GM12878 (cell line): ENCODE measurements around the gene METTL5. TPM values are rescaled to one million over a fixed set of nuclear protein-coding genes. Genes with fewer than 3 reads are reported as not detected.
A peak's percentile ranks its signal among the peaks of the same experiment; 100 is the strongest.

Experiments
- ATF7 ChIP-seq: fragments of 450-650 bp; IDR thresholded peaks from 2 replicates; pipeline ENCODE4 v1.6.1; 2016; ENCODE audit warnings: low read depth, mild to moderate bottlenecking
- BACH1 ChIP-seq: fragments of 450-650 bp; IDR thresholded peaks from 2 replicates; pipeline ENCODE4 v1.6.1; 2017; ENCODE audit warnings: mild to moderate bottlenecking, borderline replicate concordance
- BCL3 ChIP-seq: IDR thresholded peaks from 2 replicates; pipeline ENCODE4 v1.6.1; 2011; ENCODE audit warnings: borderline replicate concordance, low read depth, mild to moderate bottlenecking, moderate library complexity, low read length; ENCODE audit not compliant: insufficient read depth, poor library complexity, severe bottlenecking
- CHD1 ChIP-seq: IDR thresholded peaks from 2 replicates; pipeline ENCODE4 v1.6.1; 2012; ENCODE audit warnings: low read depth, low read length, improper control_type of control experiment
- CREM ChIP-seq: IDR thresholded peaks from 2 replicates; pipeline ENCODE4 v1.6.1; 2014; ENCODE audit warnings: antibody characterized with exemption, low read depth
- DPF2 ChIP-seq: fragments of 450-650 bp; IDR thresholded peaks from 2 replicates; pipeline ENCODE4 v1.6.1; 2017; ENCODE audit warnings: mild to moderate bottlenecking
- IKZF1 ChIP-seq: fragments of 450-650 bp; conservative IDR thresholded peaks from 2 replicates; pipeline ENCODE4 v1.6.1; 2017; ENCODE audit warnings: antibody characterized with exemption, mild to moderate bottlenecking
- IRF5 ChIP-seq: fragments of 450-650 bp; IDR thresholded peaks from 2 replicates; pipeline ENCODE4 v1.6.1; 2017; ENCODE audit warnings: borderline replicate concordance
- KDM1A ChIP-seq: fragments of 200-600 bp; sonication (generic); IDR thresholded peaks from 2 replicates; pipeline ENCODE4 v1.6.1; 2016; ENCODE audit warnings: borderline replicate concordance
- KLF5 ChIP-seq: fragments of 450-650 bp; IDR thresholded peaks from 2 replicates; pipeline ENCODE4 v1.6.1; 2014; ENCODE audit warnings: mild to moderate bottlenecking; ENCODE audit not compliant: partially characterized antibody
- MAX ChIP-seq: IDR thresholded peaks from 2 replicates; pipeline ENCODE4 v1.6.1; 2012; ENCODE audit warnings: low read depth, low read length, improper control_type of control experiment
- NR2F1 ChIP-seq: fragments of 450-650 bp; conservative IDR thresholded peaks from 2 replicates; pipeline ENCODE4 v1.6.1; 2017; ENCODE audit warnings: mild to moderate bottlenecking
- RAD21 ChIP-seq: IDR thresholded peaks from 2 replicates; pipeline ENCODE4 v1.6.1; 2011; ENCODE audit warnings: mild to moderate bottlenecking, low read depth, low read length, moderate library complexity; ENCODE audit not compliant: insufficient read depth
- SIN3A ChIP-seq: IDR thresholded peaks from 2 replicates; pipeline ENCODE4 v1.6.1; 2012; ENCODE audit warnings: low read depth, low read length, improper control_type of control experiment
- SPI1 ChIP-seq: IDR thresholded peaks from 2 replicates; pipeline ENCODE4 v1.6.1; 2011; ENCODE audit warnings: low read depth, mild to moderate bottlenecking, low read length, moderate library complexity, borderline replicate concordance; ENCODE audit not compliant: insufficient read depth
- SREBF2 ChIP-seq: IDR thresholded peaks from 2 replicates; pipeline ENCODE4 v1.6.1; 2012; ENCODE audit warnings: mild to moderate bottlenecking, low read length
- SUPT20H ChIP-seq: IDR thresholded peaks from 2 replicates; pipeline ENCODE4 v1.6.1; 2011; ENCODE audit warnings: low read depth, mild to moderate bottlenecking, low read length, moderate library complexity, borderline replicate concordance; ENCODE audit not compliant: control insufficient read depth
- TCF12 ChIP-seq: IDR thresholded peaks from 2 replicates; pipeline ENCODE4 v1.6.1; 2011; ENCODE audit warnings: low read depth, mild to moderate bottlenecking, low read length
- ZNF217 ChIP-seq: fragments of 450-650 bp; IDR thresholded peaks from 2 replicates; pipeline ENCODE4 v1.6.1; 2017; ENCODE audit warnings: antibody characterized with exemption, mild to moderate bottlenecking
- ZZZ3 ChIP-seq: IDR thresholded peaks from 2 replicates; pipeline ENCODE4 v1.6.1; 2011; ENCODE audit warnings: low read depth; ENCODE audit not compliant: control insufficient read depth, insufficient read length
- polyA plus RNA-seq, 11 experiments: library from polyadenylated mRNA; depleted of rRNA in 4 of 11; unstranded in 6 of 11; stranded (reverse) in 5 of 11; fragments of >200 nt; fragmentation: Nextera tagmentation in 4 of 11; fragmentation: Illumina TruSeq in 1 of 11; extraction: Ambion mirVana in 4 of 11; extraction: Trizol in 1 of 11; gene quantifications; 1 replicate in 1 of 11; 2 replicates in 10 of 11; pipeline versions ENCODE4 v1.2.1 to v1.2.3, GENCODE V29; 2011 to 2016; ENCODE audit warnings: inconsistent platforms in 2 of 11, missing spikeins in 2 of 11, low read depth in 1 of 11
- total RNA-seq, 4 experiments: library from RNA; depleted of rRNA in 3 of 4; stranded (reverse); fragments of >200 nt in 3 of 4; fragmentation: Illumina TruSeq in 1 of 4; extraction: Trizol in 1 of 4; gene quantifications; 2 replicates each; pipeline versions ENCODE4 v1.2.1 to v1.2.3, GENCODE V29; 2013 to 2021
- TF ChIP-seq, protein P1 (sequence below): IDR thresholded peaks from 2 replicates; pipeline ENCODE4 v1.6.1; 2011; ENCODE audit warnings: borderline replicate concordance, low read depth, mild to moderate bottlenecking, moderate library complexity, mixed read lengths, low read length; ENCODE audit not compliant: insufficient read depth; ENCODE audit errors: extremely low read length
- TF ChIP-seq, protein P2 (sequence below): fragments of 450-650 bp; formaldehyde crosslinking; IDR thresholded peaks from 2 replicates; pipeline ENCODE4 v1.5.0; 2022; ENCODE audit warnings: mild to moderate bottlenecking, missing genetic modification characterization

Gene METTL5
- total and polyA plus RNA-seq, 10 of the 15 experiments (the other 5 are each of a cell fraction or from before 2014, with no cell fraction given), result 55.0 to 204 (median 87.4) TPM

DNA sequence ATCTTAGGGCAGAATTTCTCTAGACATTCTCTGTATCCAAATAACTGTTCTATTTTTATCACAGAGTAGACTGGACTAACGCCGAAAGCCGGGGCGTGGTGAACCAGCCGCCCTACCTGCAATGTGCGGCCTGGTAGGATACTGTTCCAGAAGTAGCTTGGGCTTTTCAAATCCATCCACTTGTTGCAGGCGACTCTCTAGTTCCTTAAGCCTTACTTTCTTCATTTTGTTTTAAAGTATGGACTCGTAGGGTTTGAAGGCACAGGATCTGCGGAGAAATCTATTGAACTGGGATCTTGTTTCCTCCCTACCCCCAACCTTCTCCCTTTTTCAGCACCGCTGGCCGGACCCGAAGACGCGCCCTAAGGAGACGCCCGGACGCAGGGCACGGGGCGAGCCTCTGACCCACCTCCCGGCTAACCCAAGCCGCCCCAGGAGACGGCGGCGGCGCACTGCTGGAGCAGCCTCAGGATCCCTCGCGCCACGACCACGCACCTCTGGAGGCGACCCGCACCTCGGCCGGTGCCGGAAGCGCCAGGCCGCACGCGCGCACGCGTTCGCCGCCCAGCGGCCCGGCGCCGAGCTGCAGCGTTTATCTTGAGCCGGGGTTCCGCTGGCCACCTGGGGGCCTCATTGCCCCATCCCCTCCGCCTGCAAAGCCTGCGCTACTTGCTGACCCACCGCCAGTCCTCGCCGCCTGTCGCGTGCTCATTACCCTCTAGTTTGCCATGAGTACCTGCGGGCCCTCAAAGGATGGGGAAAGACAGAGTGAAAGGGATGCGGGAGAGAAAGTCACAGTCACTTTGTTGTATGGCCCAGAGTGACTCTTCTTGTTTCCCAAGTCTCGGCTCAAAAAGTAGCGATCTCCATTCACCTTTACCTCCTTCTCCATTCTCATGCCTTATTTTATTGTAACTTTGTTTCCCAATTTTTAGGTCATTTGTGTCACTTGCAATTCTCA lies at the start of gene METTL5 (continued):
- TF ChIP-seq BCL3 (no peak), TCF12 (peak; percentile 62; the same call in 1 of the 2 replicates), BACH1 (peak; percentile 82; the same call in 1 of the 2 replicates), IKZF1 (peak; percentile 89), RAD21 (peak; percentile 62), KLF5 (no peak), NR2F1 (peak; percentile 59), CREM (peak; percentile 16; the same call in 1 of the 2 replicates), DPF2 (peak; percentile 86), KDM1A (no peak), ATF7 (no peak), IRF5 (no peak), SPI1 (no peak), SIN3A (no peak), ZZZ3 (no peak), SUPT20H (no peak), MAX (peak; percentile 73; the same call in 1 of the 2 replicates), ZNF217 (peak; percentile 72; the same call in 1 of the 2 replicates), SREBF2 (no peak), CHD1 (no peak)
- TF ChIP-seq, protein P1, sequence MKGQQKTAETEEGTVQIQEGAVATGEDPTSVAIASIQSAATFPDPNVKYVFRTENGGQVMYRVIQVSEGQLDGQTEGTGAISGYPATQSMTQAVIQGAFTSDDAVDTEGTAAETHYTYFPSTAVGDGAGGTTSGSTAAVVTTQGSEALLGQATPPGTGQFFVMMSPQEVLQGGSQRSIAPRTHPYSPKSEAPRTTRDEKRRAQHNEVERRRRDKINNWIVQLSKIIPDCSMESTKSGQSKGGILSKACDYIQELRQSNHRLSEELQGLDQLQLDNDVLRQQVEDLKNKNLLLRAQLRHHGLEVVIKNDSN, result no peak
- TF ChIP-seq, protein P2, sequence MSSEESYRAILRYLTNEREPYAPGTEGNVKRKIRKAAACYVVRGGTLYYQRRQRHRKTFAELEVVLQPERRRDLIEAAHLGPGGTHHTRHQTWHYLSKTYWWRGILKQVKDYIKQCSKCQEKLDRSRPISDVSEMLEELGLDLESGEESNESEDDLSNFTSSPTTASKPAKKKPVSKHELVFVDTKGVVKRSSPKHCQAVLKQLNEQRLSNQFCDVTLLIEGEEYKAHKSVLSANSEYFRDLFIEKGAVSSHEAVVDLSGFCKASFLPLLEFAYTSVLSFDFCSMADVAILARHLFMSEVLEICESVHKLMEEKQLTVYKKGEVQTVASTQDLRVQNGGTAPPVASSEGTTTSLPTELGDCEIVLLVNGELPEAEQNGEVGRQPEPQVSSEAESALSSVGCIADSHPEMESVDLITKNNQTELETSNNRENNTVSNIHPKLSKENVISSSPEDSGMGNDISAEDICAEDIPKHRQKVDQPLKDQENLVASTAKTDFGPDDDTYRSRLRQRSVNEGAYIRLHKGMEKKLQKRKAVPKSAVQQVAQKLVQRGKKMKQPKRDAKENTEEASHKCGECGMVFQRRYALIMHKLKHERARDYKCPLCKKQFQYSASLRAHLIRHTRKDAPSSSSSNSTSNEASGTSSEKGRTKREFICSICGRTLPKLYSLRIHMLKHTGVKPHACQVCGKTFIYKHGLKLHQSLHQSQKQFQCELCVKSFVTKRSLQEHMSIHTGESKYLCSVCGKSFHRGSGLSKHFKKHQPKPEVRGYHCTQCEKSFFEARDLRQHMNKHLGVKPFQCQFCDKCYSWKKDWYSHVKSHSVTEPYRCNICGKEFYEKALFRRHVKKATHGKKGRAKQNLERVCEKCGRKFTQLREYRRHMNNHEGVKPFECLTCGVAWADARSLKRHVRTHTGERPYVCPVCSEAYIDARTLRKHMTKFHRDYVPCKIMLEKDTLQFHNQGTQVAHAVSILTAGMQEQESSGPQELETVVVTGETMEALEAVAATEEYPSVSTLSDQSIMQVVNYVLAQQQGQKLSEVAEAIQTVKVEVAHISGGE, result no peak
